ENCODE data around the gene PTPN2.
"Not testable (repeated sequence)": the region's sequence is repeated elsewhere in the genome, so short reads cannot be mapped to it uniquely, and the experiment has no call there.

Gene PTPN2

GRCh38 chr18:12776821-12777471, 107.1 kb downstream of the PTPN2 start:
- TF ChIP-seq EZH2phosphoT487 (conservative IDR thresholded peaks at IDR 0.05; ENCODE audit: low read length): no peak
- no peak for TF ChIP-seq CTCF (IDR thresholded peaks at IDR 0.05; ENCODE audit: insufficient read depth, low read length, poor library complexity, severe bottlenecking)
- Histone ChIP-seq H3K79me2 (ENCODE audit: insufficient read depth, low read length) (no peaks in the 10 kb centered on the region), H3K4me2 (ENCODE audit: low read depth, low read length, poor library complexity, severe bottlenecking) (no peak overlapping the region), H3K36me3 (ENCODE audit: low read length) (no peaks in the 10 kb centered on the region), H3K9ac (ENCODE audit: low read length) (no peak overlapping the region), H3K27ac (ENCODE audit: low read depth, low read length) (no peak overlapping the region), H3F3A (ENCODE audit: insufficient read depth) (no peaks in the 10 kb centered on the region), H3K9me2 (replicated peaks; ENCODE audit: insufficient read depth, low read length) (no peaks in the 10 kb centered on the region), H3K9me3 (ENCODE audit: insufficient read depth, low read length) (no peaks in the 10 kb centered on the region), H3K4me3 (ENCODE audit: insufficient read depth, low read length, poor library complexity, severe bottlenecking) (no peak overlapping the region), H4K20me1 (ENCODE audit: low read depth, low read length) (no peaks in the 10 kb centered on the region), H3K27me3 (ENCODE audit: low read length) (no peaks in the 10 kb centered on the region), H2AFZ (ENCODE audit: low read depth, low read length, severe bottlenecking) (no peak overlapping the region)

- H3K9ac ChIP-seq (ENCODE audit: low read length); H3K9me3 ChIP-seq (ENCODE audit: insufficient read depth, low read length); H3K36me3 ChIP-seq (ENCODE audit: low read length); H3K4me2 ChIP-seq (ENCODE audit: low read depth, low read length, poor library complexity, severe bottlenecking); H3K27ac ChIP-seq (ENCODE audit: low read depth, low read length); H3K9me2 ChIP-seq (replicated peaks; ENCODE audit: insufficient read depth, low read length); H3K4me3 ChIP-seq (ENCODE audit: insufficient read depth, low read length, poor library complexity, severe bottlenecking); H4K20me1 ChIP-seq (ENCODE audit: low read depth, low read length); H3K79me2 ChIP-seq (ENCODE audit: insufficient read depth, low read length); H3F3A ChIP-seq (ENCODE audit: insufficient read depth); H3K27me3 ChIP-seq (ENCODE audit: low read length); H2AFZ ChIP-seq (ENCODE audit: low read depth, low read length, severe bottlenecking): not testable (repeated sequence)
These were observed 107.6 kb downstream of the PTPN2 start for GRCh38 chr18:12776415-12776814.

- Histone ChIP-seq H3K27me3 (ENCODE audit: low read length) (no peaks in the 10 kb centered on the region), H3K9me2 (replicated peaks; ENCODE audit: insufficient read depth, low read length) (no peaks in the 10 kb centered on the region), H3K4me2 (ENCODE audit: low read depth, low read length, poor library complexity, severe bottlenecking) (no peak overlapping the region), H3K79me2 (ENCODE audit: insufficient read depth, low read length) (no peaks in the 10 kb centered on the region), H3K27ac (ENCODE audit: low read depth, low read length) (no peak overlapping the region), H3F3A (ENCODE audit: insufficient read depth) (no peaks in the 10 kb centered on the region), H3K9ac (ENCODE audit: low read length) (no peak overlapping the region), H3K4me3 (ENCODE audit: insufficient read depth, low read length, poor library complexity, severe bottlenecking) (no peak overlapping the region), H4K20me1 (ENCODE audit: low read depth, low read length) (no peaks in the 10 kb centered on the region), H3K36me3 (ENCODE audit: low read length) (no peaks in the 10 kb centered on the region), H2AFZ (ENCODE audit: low read depth, low read length, severe bottlenecking) (no peak overlapping the region), H3K9me3 (ENCODE audit: insufficient read depth, low read length) (no peaks in the 10 kb centered on the region)
- TF ChIP-seq EZH2phosphoT487 (conservative IDR thresholded peaks at IDR 0.05; ENCODE audit: low read length) (no peak), CTCF (IDR thresholded peaks at IDR 0.05; ENCODE audit: insufficient read depth, low read length, poor library complexity, severe bottlenecking) (no peak)
These were observed 109.1 kb downstream of the PTPN2 start for GRCh38 chr18:12774982-12775381.

GRCh38 chr18:12773369-12773768, 110.7 kb downstream of the PTPN2 start:
- no peaks in the 10 kb centered on the region for H3K36me3 ChIP-seq (ENCODE audit: low read length)
- no peak overlapping the region for H3K4me2 ChIP-seq (ENCODE audit: low read depth, low read length, poor library complexity, severe bottlenecking)
- no peaks in the 10 kb centered on the region for H4K20me1 ChIP-seq (ENCODE audit: low read depth, low read length)

More at GRCh38 chr18:12773369-12773768, 110.7 kb downstream of the PTPN2 start:
- Histone ChIP-seq H3K9me2 (replicated peaks; ENCODE audit: insufficient read depth, low read length) (no peaks in the 10 kb centered on the region), H3K27me3 (ENCODE audit: low read length) (no peaks in the 10 kb centered on the region), H3K9me3 (ENCODE audit: insufficient read depth, low read length) (no peaks in the 10 kb centered on the region), H3K27ac (ENCODE audit: low read depth, low read length) (no peak overlapping the region), H3K4me3 (ENCODE audit: insufficient read depth, low read length, poor library complexity, severe bottlenecking) (no peak overlapping the region), H2AFZ (ENCODE audit: low read depth, low read length, severe bottlenecking) (no peak overlapping the region), H3K79me2 (ENCODE audit: insufficient read depth, low read length) (no peaks in the 10 kb centered on the region), H3F3A (ENCODE audit: insufficient read depth) (no peaks in the 10 kb centered on the region), H3K9ac (ENCODE audit: low read length) (no peak overlapping the region)
- TF ChIP-seq EZH2phosphoT487 (conservative IDR thresholded peaks at IDR 0.05; ENCODE audit: low read length): no peak
- no peak for TF ChIP-seq CTCF (IDR thresholded peaks at IDR 0.05; ENCODE audit: insufficient read depth, low read length, poor library complexity, severe bottlenecking)

Measured in SU-DHL-6 (cell line).